HepG2 (cell line): Measurements from ENCODE around the gene LYPD6B. TPM values are rescaled to one million over a fixed set of nuclear protein-coding genes. Genes with fewer than 3 reads are reported as not detected.

Source experiments
- ATAC-seq: fragments of 200-7000 bp; cut with Tn5 transposase; 3 replicates; pipeline ENCODE4 v1.9.1; 2020; ENCODE audit warnings: mild to moderate bottlenecking, moderate library complexity
- BruUV-seq: library from RNA; stranded (reverse); fragments of 400-500 nt; replicated peaks from 2 replicates; lab custom pipeline; 2021; lab: Mats Ljungman, UMichigan
- CTCF ChIA-PET: fragments of 300-600 bp; formaldehyde crosslinking; extraction: SDS; loops from one replicate; lab custom pipeline; 2021; ENCODE audit warnings: low total read pairs, inconsistent platforms, low intra/inter-chr PET ratio; lab: Yijun Ruan, JAX
- POLR2A ChIA-PET: fragments of 350-600 bp; sonication (Branson Sonifier 250); formaldehyde crosslinking; loops from one replicate; lab custom pipeline; 2020; ENCODE audit warnings: antibody characterized with exemption, inconsistent platforms; lab: Yijun Ruan, JAX
- DNase-seq: peaks from one replicate; pipeline ENCODE4 v3.0.0-alpha.2; 2015; ENCODE audit warnings: low spot score
- FAIRE-seq: peaks from 3 replicates; lab custom pipeline; 2011; peaks lifted over from hg19 to GRCh38; lab: Jason Lieb, UNC
- H2AFZ ChIP-seq: one replicate; pipeline ENCODE4 v1.6.1; 2011; ENCODE audit warnings: low read length, inconsistent platforms
- H3K27ac ChIP-seq: fragments of 300-600 bp; 3 replicates; pipeline ENCODE4 v1.8.0; 2011; ENCODE audit warnings: mixed run types, mild to moderate bottlenecking, mixed read lengths, low read length, inconsistent platforms; ENCODE audit not compliant: insufficient read depth; ENCODE audit errors: extremely low read length
- H3K27me3 ChIP-seq, 2 experiments: fragments of 200-600 bp in 1 of 2; 2 replicates in 1 of 2; 3 replicates in 1 of 2; pipeline versions ENCODE4 v1.6.0 to v1.8.0; 2011; ENCODE audit warnings: low read length in 2 of 2, mild to moderate bottlenecking in 2 of 2, moderate library complexity in 2 of 2, inconsistent platforms in 1 of 2; ENCODE audit not compliant: insufficient read depth in 2 of 2, control insufficient read depth in 1 of 2
- H3K36me3 ChIP-seq, 2 experiments: fragments of 200-600 bp in 1 of 2; replicated peaks in 1 of 2; 2 replicates in 1 of 2; 3 replicates in 1 of 2; pipeline versions ENCODE4 v1.5.1 to v1.8.0; 2011; ENCODE audit warnings: low read length in 2 of 2, inconsistent platforms in 1 of 2; ENCODE audit not compliant: insufficient read depth in 2 of 2, control insufficient read depth in 1 of 2
- H3K4me1 ChIP-seq: 2 replicates; pipeline ENCODE4 v1.5.1; 2012; ENCODE audit warnings: low read length, inconsistent platforms; ENCODE audit not compliant: insufficient read depth
- H3K4me2 ChIP-seq: 2 replicates; pipeline ENCODE4 v1.6.0; 2011; ENCODE audit warnings: low read depth, low read length, inconsistent platforms
- H3K4me3 ChIP-seq, 3 experiments: fragments of 200-600 bp in 1 of 3; sonication (generic), shearing (Covaris generic) in 1 of 3; replicated peaks in 1 of 3; 2 replicates each; pipeline ENCODE4 v1.5.1; 2011 to 2016; ENCODE audit warnings: low read length in 3 of 3, inconsistent platforms in 2 of 3, low read depth in 2 of 3, mild to moderate bottlenecking in 2 of 3, control low read depth in 1 of 3, mixed read lengths in 1 of 3; ENCODE audit not compliant: insufficient read depth in 1 of 3
- H3K79me2 ChIP-seq: one replicate; pipeline ENCODE4 v1.6.1; 2011; ENCODE audit warnings: low read length, inconsistent platforms; ENCODE audit not compliant: insufficient read depth
- H3K9ac ChIP-seq: 2 replicates; pipeline ENCODE4 v1.6.0; 2011; ENCODE audit warnings: mild to moderate bottlenecking, low read depth, low read length, inconsistent platforms; ENCODE audit not compliant: insufficient read depth
- H3K9me3 ChIP-seq: 2 replicates; pipeline ENCODE4 v1.5.1; 2012; ENCODE audit warnings: mild to moderate bottlenecking, low read length
- H4K20me1 ChIP-seq: 2 replicates; pipeline ENCODE4 v1.6.0; 2011; ENCODE audit warnings: inconsistent platforms, mild to moderate bottlenecking, low read length, moderate library complexity; ENCODE audit not compliant: insufficient read depth
- ATAD3A ChIP-seq: sonication (generic); formaldehyde crosslinking; IDR thresholded peaks from 2 replicates; pipeline ENCODE4 v1.4.0; 2020; ENCODE audit warnings: missing genetic modification reagents
- CSRNP1 ChIP-seq: sonication (generic); formaldehyde crosslinking; IDR thresholded peaks from 2 replicates; pipeline ENCODE4 v1.8.1; 2023; ENCODE audit warnings: mild to moderate bottlenecking, missing genetic modification reagents
- MBNL3 ChIP-seq: fragments of 250-450 bp; sonication (Bioruptor Pico); conservative IDR thresholded peaks from 2 replicates; pipeline ENCODE4 v1.8.0; 2022; ENCODE audit warnings: mild to moderate bottlenecking, inconsistent platforms
- PHF5A ChIP-seq: IDR thresholded peaks from one replicate; pipeline ENCODE4 v1.6.1; 2018; ENCODE audit warnings: low read depth, missing genetic modification reagents; ENCODE audit not compliant: unreplicated experiment
- SAFB2 ChIP-seq: sonication (generic); formaldehyde crosslinking; IDR thresholded peaks from 2 replicates; pipeline ENCODE4 v1.5.1; 2020; ENCODE audit warnings: missing genetic modification reagents, low read depth, mild to moderate bottlenecking, borderline replicate concordance
- TERF1 ChIP-seq: sonication (generic); formaldehyde crosslinking; IDR thresholded peaks from 2 replicates; pipeline ENCODE4 v1.8.0; 2022; ENCODE audit warnings: mild to moderate bottlenecking, missing genetic modification reagents, moderate library complexity
- THRA ChIP-seq: sonication (generic); formaldehyde crosslinking; IDR thresholded peaks from 2 replicates; pipeline ENCODE4 v1.4.0; 2020; ENCODE audit warnings: missing genetic modification reagents, borderline replicate concordance
- TSC22D2 ChIP-seq: sonication (generic); formaldehyde crosslinking; IDR thresholded peaks from 2 replicates; pipeline ENCODE4 v1.5.1; 2020; ENCODE audit warnings: missing genetic modification reagents, mild to moderate bottlenecking, borderline replicate concordance
- XRCC5 ChIP-seq: fragments of 200-400 bp; formaldehyde crosslinking; optimal IDR thresholded peaks from 2 replicates; pipeline ENCODE3; 2017; ENCODE audit warnings: mild to moderate bottlenecking, low read length
- ZKSCAN8 ChIP-seq: IDR thresholded peaks from 2 replicates; pipeline ENCODE4 v1.6.1; 2016; ENCODE audit warnings: borderline replicate concordance, missing genetic modification reagents, missing compliant biosample characterization
- ZNF281 ChIP-seq: sonication (generic); formaldehyde crosslinking; IDR thresholded peaks from 2 replicates; pipeline ENCODE4 v1.4.0; 2020; ENCODE audit warnings: missing genetic modification reagents, borderline replicate concordance
- ZNF556 ChIP-seq: sonication (generic); formaldehyde crosslinking; IDR thresholded peaks from 2 replicates; pipeline ENCODE4 v1.4.0; 2020; ENCODE audit warnings: mild to moderate bottlenecking, missing genetic modification reagents, borderline replicate concordance
- ZNF749 ChIP-seq: sonication (generic); formaldehyde crosslinking; IDR thresholded peaks from 2 replicates; pipeline ENCODE4 v1.8.0; 2022; ENCODE audit warnings: mild to moderate bottlenecking, missing genetic modification reagents, moderate library complexity, borderline replicate concordance
- WGBS: methylation state at CpG from one replicate; pipeline ENCODE4 v1.1.6; 2017; ENCODE audit warnings: low lambda C conversion rate; 5-methylcytosine and 5-hydroxymethylcytosine counted together
- in situ Hi-C: cut with HindIII; loops from 2 replicates; pipeline ENCODE4 v1.10.0; 2017; ENCODE audit warnings: low pct_unique_long_range_greater_than_20kb; ENCODE audit not compliant: extremely low pct_ligation_motif_present
- intact Hi-C: fragments of 100-400 bp; cut with micrococcal nuclease; formaldehyde crosslinking; loops from one replicate; pipeline ENCODE4 v1.10.0; 2022; ENCODE audit not compliant: unreplicated experiment
- polyA plus RNA-seq, 8 experiments: library from polyadenylated mRNA; depleted of rRNA in 3 of 8; stranded (reverse) in 7 of 8; unstranded in 1 of 8; fragments of >200 nt; fragmentation: Illumina TruSeq in 4 of 8; extraction: Trizol in 4 of 8; gene quantifications; 2 replicates each; pipeline versions ENCODE4 v1.2.1 to v1.2.3, GENCODE V29; 2011 to 2016; ENCODE audit warnings: low read depth in 4 of 8, missing spikeins in 1 of 8, mixed read lengths in 1 of 8; ENCODE audit not compliant: insufficient read depth in 1 of 8
- total RNA-seq, 5 experiments: library from RNA; depleted of rRNA; stranded (reverse); fragments of >200 nt; fragmentation: Illumina TruSeq; extraction: Trizol; gene quantifications; 2 replicates each; pipeline ENCODE4 v1.2.3, GENCODE V29; 2016; ENCODE audit warnings: low read depth in 1 of 5

LYPD6B gene
- total and polyA plus RNA-seq, 2 of the 13 experiments (the other 11 are each of a cell fraction or from before 2014, with no cell fraction given) = not detected

- intact Hi-C loops = no loop called here
- BruUV-seq = no TSS peak
- Histone ChIP-seq H2AFZ (no peak overlapping the region), H3K36me3 (no peaks in the 10 kb centered on the region), H3K27me3 (peaks cover 0 to 4% of the 10 kb centered on the region in 2 experiments; a peak in 1 of 5 replicates), H3K4me3 (no peak overlapping the region), H3K79me2 (no peaks in the 10 kb centered on the region), H3K9ac (no peak overlapping the region), H3K9me3 (no peaks in the 10 kb centered on the region), H4K20me1 (no peaks in the 10 kb centered on the region)
- WGBS = 10% methylated on average over 3 of the region's 3 CpGs
- ATAC-seq = no peak
- TF ChIP-seq ZKSCAN8 (CRISPR knock-in tag) (no peak), ATAD3A (CRISPR knock-in tag) (no peak), SAFB2 (CRISPR knock-in tag) (no peak), CSRNP1 (CRISPR knock-in tag) (no peak), TSC22D2 (CRISPR knock-in tag) (no peak), ZNF556 (no peak), MBNL3 (CRISPR knock-in tag) (no peak), ZNF281 (CRISPR knock-in tag) (no peak), TERF1 (no peak), PHF5A (no peak), XRCC5 (no peak), ZNF749 (CRISPR knock-in tag) (no peak), THRA (CRISPR knock-in tag) (no peak)
- TF ChIP-seq, all 625 proteins: peak for 0
- Histone ChIP-seq H3K4me2 (no peak overlapping the region), H3K27ac (no peak overlapping the region), H3K4me1 (no peaks in the 10 kb centered on the region)
- CTCF ChIA-PET = no interaction called here
- POLR2A ChIA-PET = no interaction called here
- no peak for DNase-seq
- in situ Hi-C loops = no loop called here
- FAIRE-seq = no peak
Observed at GRCh38 chr2:149219856-149220255, 181.4 kb downstream of the LYPD6B start.
